Epidermal melanocyte (primary cell): ENCODE data around the gene EOLA2.
"Not testable (repeated sequence)": the region's sequence is repeated elsewhere in the genome, so short reads cannot be mapped to it uniquely, and the experiment has no call there.

Source experiments
- DNase-seq: peaks from one replicate; pipeline ENCODE4 v3.0.0; 2011; ENCODE audit warnings: low spot score; ENCODE audit not compliant: insufficient read length

EOLA2 gene

DNA sequence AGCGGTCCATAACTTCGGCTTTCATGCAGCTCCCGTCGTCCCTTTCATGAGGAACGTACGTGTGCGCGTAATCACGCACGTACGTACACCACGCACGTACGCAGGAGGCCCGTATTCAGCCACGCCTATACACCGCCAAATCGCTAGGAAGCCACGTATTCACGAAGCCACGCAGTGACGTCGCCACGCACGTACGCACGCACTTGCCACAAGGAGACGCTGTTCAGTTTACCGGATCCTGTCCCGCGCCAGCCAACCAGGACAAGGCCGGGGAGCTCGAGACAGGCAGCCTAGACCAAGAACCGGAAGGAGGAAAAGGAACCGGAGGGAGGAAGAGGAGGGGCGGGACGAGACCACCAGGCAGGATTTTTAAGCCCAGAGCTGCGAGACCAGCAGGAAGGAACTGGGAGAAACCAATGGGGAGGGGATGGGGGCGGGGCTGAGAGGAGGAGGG, at the start of gene EOLA2:
Gene EOLA2 (minus strand): TSS at position 65 of the 454 bp plus-strand sequence. CDS start 4,617 bp downstream, outside the sequence.
- peak; percentile 29 for DNase-seq

DNA sequence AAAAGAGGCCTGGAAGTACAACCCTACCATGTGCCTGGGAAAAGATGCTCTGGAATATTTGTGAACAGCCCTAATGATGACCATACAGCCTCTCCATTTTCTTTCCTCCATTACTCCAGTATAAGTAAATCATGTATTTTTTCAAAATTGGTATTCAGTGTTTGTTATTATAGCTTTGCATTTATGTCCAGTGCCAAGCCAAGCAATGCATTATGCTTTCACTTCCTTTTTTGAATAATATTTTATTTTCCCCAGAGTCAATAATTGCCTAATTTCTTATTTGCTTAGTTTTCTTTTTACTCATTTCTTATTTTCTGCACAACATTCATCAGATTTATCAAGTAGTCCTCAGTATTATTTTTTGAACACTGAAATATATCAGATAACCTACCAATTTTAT, 49.3 kb upstream of the EOLA2 start:
- DNase-seq: no peak

DNA sequence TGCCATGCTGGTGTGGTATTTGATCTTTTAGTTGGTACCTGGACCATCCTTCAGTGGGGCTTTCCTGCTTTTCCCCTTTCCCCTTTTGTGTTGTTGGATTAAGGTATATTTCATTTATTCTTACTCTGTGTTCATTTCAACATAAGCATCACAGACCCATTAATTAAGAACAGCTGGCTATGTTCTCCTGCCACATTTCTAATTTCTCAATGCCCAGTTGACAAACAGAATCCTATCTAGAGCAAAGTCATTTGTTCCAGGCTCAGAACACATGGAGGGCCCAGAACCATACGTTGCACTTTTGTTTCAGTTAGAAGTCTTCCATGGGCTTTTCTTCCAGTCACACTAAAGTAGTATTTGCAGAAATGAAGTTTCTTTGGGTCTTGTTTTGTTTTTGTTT, 46.1 kb upstream of the EOLA2 start:
- no peak for DNase-seq

DNA sequence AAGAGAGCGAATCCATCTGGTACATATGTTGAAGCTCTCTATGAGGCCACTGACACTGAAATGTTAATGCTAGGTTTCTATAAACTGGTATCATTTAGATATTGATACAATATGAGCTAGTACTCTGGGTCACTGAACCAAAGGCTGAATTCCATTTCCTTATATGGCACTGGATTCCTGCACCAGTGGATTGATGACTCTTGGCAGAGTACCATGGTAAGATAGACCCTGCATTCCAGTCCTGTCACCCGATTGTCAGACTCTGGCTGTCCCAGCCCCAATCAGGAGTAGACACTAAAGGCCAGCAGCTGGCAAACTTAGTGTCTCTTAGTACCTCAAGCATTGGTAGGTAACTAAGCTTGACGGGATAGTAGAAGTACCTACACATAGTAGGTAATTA, 44.0 kb upstream of the EOLA2 start:
- DNase-seq: no peak

DNA sequence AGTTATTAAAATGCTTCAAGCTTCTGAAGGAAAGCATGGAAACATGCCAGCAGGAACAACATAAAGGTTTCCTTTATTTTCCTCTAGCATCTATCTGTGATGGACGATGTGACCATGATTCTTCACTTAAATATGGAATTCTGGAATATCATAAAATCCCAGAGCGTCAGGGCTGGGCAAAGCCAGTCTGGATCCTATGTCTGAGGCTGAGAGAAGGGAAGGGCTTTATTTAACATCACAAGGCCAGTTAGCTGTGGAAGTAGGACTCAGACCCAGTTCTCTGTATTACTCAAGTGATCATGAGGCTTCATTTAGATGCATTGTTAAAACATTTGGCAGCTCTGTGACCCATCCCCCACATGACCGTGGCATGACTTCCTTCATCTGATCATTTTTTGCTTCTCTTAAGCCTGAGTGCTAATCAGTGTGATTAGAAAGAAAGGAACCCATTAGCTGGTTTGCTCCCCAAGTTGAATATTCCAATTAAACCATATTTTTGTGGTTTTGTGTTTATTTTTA, 40.9 kb upstream of the EOLA2 start:
- no peak for DNase-seq

DNA sequence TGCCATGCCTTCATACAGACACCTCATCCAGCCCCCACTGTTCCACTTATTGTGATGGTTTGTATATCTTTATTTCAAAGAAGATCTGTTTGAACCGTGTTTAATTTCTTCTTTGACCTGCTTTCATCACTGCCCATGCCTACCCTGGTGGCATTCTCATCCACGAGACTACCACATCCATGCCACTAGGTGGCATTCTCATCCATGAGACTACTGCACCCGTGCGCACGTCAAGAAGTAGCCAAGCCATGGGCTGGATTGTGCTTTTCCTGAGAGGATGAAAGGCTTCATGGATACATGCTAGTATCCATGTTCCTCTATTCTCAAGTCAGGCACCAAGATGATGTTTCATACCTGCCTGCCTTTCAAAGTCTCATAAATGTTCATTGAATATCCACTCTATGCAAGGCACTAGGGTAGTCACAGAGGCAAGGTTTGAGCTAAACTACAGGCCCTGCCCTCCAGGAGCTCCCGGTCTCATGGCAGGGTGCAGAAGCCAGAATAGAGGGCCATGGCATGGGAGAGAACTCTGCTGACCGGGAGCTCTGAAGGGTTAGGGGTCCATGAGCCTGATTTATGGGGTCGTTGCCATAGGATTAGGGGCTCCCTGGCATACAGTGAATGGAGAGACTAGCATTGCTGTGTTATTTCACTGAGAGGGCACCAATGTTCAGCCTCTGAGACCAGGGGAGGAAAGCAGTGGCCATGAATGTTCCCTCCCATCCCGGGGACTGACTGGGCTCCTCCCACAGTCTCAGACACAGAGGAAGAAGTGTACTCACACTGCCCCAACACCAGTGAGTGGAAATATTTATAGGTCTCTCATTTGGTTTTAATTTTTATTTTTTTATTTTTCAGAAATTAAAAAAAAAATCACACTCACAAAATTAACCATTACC, 24.8 kb upstream of the EOLA2 start:
- peak; percentile 17 for DNase-seq

DNA sequence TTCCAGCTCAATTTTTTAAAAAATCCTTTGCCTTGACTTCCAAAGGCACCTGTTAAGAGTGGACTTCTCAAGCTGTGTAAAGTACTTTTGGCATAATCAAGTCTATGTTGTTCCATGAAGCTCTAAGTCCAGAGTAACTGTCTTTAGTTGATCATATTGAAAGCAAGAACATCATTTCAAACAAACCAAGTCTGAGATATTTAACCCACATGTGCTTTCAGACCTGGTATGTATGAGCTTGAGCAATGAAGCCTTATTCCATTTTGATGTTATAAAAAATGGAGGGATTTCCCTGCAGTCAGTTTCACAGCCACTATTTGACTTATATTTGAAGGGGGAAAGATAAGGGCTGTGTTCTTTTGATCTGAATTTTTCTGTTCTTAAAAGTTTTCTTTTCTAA, 23.7 kb upstream of the EOLA2 start:
- no peak for DNase-seq

DNA sequence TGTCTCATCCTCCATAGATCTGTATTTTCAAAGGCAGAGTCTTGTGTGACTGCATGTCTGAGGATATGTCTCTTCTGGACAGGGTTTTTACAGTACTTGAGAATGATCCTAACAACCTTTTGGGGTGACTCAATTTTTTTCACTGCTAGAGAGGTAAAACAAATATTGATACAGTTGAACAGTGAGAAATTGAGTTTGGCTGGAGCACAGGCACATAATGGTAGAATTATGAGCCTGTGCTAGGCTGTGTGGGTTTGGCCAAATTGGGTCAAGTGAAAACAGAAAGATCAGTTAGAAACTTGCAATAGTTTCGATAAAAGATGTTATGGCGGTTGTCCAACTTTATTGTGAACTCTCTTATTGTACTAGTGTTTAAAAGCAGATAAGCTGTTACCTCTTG, 23.3 kb upstream of the EOLA2 start:
- DNase-seq: no peak

DNA sequence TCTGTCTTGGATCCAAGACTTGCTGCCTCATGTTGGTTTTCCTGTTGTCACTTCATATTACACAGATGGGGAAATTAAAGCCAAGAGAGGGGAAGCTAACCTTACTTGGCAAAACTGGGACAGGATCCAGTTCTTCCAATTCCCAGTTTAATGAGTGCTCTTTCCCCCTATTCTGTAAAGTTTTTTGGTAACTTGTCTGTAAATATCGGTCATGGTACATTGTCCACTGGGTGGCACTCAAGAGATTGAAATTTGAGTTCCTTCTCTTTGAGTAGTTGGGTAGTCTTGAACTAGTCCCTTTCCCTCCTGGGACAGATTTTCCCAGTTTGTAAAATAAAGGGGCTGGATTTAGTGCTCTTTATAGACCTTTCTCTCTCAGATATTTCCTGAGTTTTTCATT, 12.4 kb upstream of the EOLA2 start:
- no peak for DNase-seq

DNA sequence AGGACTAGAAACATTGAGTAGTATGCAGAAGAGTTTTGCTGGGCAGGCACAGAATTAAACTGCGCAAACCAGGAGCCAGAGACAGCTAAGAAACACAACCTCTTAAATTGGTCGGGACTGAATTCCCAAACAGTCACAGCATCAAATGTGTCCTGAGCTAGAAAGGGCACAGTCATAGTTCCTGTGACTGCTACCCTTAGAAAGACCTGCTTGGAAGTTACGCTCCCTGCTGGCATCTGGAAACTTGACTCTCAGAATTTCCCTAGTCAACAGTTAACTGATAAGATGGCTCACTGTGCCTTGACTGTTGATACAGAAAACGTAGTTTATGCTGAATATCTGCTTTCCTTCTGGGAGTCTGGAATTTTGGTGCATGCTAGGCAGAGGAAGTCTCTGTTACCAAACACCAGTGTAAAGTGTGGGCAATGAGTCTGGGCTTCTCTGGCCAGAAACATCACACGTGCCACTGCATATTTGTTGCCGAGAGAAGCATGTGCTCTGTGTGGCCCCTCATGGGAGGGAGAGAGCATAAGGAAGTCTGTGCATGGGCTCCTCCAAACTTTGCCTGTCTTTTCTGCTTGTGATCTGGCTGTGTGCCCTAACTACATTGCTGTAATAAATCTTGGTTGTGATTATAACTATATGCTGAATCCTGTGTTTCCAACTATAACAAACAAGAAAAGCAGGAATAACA, 11.6 kb upstream of the EOLA2 start:
- DNase-seq: no peak

DNA sequence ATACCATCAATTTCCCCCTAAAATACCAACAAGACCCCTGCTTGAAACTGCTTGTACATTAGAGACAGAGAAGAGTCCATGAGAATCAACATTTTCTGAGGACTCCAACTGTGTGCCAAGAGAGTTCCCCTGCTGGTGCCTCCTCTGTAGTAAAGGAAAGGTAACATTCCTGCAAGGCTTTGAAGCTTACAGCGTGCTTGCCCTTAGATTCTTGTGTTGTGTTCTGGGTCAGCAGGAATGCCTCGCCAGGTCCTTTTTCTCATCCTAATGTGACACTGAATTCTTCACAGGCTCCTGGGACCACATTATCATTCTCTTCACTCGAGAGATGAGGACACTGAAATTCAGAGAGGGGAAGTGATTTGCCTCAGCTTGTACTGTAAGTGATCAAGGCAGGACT, 9.7 kb upstream of the EOLA2 start:
- DNase-seq: no peak

DNA sequence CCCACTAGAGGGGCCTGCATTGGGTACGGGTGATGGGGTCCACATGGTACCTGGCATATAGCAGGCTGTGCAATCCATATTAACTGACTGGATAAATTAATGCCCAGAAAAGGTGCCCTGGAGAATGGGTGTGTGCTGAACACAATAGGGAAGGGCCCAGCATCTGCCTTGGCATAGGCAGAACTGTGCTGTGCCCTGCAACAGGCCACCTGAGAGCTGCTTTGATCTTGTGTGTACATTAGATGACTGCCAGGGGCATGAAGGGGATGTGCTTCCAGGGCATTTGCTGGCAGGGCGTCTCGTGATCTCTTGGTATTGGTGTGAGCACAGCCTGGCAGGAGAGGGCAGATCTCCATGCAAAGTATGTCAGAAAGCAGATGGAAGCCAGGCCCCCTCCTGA, 8.6 kb upstream of the EOLA2 start:
- not testable (repeated sequence) for DNase-seq

DNA sequence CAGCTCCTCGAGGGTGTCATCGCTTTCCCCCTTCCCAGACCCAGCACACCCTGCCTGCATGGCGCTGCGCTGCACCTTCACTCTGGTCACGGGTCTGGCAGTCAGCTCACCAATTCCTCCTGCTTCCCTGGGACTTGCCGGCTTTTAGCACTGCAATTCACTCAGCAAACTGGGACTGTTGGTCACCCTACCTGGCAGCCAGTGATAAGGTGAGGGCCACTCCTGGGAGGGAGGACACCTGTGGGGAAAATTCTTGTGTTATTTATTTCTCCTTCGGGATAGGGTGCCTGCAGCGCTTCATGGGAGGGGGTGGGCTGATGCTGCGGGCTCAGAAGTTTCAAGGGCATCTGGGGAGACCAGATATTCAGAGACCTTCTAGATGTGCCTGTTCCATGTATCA, 7.5 kb upstream of the EOLA2 start:
- DNase-seq: not testable (repeated sequence)

DNA sequence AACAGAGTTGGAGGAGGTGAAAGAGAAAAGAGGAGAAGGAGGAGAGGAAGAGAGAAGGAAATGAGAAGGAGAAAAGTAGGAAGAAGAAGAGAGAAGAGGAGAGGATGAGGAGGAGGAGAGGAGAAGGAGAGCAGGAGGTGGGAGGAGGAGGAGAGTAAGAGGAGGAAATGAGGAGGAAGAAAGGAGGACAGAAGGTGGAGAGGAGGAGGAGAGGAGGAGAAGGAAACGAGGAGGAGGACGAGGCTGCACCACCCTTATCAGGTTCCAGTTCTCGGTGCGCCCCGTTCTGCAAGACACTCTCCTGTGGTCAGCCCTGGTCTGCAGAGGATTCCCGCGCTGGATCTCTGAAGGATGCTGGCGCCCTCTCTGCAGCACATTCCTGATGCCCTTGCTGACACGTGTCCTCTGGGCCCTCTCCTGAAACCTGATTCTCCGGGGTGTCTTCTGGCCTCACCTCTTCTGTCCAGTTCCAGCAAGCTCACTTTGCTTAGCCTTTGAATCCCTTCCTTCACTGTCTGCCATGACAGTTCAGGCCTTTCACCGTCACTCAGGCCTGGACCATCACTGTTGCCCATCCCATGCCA, 6.9 kb upstream of the EOLA2 start:
- not testable (repeated sequence) for DNase-seq

DNA sequence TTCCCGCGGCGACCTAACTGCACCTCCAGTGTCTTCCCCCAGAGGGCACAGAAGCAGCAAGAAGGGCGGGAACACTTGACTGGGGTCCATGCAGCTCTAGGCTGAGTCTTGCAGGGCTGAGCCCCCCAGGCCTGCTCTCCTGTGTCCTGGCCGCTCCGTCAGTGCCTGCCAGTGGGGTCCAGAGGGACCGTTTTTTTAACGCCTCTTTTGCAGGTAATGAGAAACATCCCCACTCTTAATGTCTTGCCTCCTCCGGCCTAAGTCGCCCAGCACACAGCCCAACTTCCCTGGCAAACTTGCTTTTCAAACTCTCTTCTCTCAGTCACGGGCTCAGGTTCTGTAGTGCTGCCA, 2.4 kb upstream of the EOLA2 start:
- not testable (repeated sequence) for DNase-seq

DNA sequence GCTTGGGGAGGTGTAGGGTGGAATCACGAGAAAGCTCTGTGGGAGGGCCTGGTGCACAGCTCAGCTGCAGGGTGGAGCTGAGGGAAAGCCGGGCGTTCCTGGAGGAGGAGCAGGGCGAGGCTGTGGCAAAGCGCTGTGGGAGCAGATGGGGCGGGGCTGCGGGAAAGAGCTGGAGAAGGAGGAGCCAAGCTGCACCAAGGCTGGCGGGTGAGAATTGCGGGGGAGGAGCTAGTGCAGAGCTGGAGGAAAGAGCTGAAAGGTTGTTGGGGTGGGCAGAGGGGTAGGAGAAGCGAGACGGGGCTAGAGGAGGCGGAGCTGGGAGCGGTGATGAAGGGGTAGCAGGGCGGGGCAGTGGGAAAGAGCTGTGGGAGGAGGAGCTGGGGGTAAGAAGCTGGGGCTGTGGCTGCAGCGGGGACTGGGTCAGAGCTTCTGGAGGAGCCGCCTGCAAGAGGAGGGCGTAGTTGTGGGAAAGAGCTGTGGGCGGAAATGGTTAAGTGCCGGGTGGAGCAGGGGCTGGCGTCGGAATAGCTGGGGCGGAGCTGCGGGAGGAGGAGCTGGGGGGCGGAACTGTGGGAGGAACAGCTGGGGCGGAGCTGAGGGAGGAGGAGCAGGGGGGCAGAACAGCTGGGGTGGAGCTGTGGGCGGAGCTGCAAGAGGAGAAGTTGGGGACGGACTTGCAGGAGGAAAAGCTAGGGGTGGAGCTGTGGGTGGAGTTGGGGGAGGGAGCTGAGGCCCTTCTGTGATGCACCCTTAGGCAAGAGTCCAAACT, 1.8 kb upstream of the EOLA2 start:
- peak; percentile 37 for DNase-seq

DNA sequence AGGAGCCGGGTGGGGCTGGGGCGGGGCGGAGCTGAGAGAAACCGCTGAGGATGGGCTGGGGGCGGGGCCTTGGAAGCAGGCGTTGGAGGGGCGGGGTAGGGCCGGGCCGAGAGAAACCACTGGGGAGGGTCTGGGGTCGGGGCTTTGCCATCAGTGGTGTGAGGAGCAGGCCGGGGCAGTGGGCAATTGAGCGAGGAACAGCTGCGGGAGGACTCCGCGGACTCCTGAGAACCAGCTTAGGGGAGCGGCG, 1.3 kb upstream of the EOLA2 start:
- no peak for DNase-seq

DNA sequence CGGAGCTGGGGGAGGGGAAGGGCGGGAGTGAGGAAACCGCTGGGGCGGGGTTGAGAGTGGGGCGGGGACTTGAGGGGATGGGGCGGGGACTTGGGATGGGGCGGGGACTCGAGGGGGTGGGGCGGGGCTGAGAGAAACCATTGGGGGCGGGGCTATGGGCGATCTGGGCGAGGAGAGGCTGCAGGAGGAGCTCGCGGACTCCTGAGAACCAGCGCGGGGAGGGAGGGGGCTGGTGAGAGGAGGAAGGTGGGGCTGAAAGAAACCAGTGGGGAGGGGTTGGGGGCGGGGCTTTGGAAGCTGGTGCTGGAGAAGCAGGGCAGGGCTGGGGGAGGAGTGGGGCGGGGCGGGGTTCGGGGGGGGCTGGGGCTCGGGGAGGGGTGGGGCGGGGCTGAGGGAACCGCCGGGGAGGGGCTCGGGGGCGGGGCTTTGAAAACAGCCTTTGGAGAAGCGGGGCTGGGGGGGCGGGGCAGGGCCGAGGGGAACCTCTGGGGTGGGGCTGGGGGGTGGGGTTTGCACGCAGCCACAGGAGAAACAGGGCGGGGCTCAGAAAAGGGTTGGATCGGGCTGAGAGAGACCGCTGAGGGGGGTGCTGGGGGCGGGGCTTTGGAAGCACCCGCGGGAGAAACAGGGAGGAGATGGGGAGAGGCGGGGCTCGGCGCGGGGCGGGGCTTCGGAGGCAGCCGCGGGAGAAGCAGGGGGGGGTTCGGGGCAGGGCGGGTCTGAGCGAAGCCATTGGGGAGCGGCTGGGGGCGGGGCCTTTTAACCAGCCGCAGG, 777 bp upstream of the EOLA2 start:
- DNase-seq: peak; percentile 22

DNA sequence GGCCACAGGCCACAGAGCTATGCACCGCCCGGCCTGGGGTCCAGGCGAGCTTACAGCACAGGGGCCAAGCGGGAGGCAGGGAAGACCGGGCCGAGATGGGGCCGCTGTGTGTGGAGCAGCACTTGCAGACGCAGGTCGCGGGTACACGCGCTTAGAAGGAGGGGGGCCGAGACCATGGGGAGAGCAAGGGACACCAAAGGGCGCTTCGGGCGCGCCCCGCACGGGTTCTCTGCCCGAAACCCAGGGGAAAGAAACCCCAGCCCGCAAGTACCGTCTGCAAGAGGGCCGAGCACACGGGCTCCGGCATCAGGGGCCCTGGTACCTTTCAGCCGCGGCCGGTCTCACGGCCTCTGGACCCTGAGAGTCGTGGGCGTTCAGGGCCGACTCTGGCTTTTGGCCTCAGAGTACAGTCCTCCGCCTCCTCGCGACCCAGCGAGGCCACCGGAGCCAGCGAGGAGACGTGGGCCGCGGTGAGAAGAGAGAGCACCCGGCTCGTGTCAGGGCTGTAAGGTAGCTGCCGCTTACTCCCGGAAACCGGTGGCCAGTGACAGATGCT, 342 bp downstream of the EOLA2 start:
- DNase-seq: no peak

DNA sequence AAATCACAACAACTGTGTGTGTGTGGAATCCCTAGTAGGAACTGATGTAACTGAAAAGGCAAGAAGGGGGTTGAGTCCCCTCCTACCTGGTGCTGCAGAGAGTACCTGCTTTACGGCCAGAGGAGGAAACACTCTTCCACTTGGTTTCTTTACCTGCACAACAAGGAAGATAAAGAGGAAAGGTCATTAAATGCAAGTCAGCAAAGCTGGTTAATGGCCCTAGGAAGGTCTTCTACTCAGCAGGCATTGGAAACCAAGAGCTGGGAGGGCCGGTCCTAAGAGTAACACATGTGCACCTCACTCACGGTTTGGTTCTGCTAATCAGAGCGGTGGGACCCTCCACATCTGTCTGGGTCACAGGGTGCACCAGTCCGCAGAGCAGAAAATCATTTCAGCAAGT, 963 bp downstream of the EOLA2 start:
- not testable (repeated sequence) for DNase-seq

DNA sequence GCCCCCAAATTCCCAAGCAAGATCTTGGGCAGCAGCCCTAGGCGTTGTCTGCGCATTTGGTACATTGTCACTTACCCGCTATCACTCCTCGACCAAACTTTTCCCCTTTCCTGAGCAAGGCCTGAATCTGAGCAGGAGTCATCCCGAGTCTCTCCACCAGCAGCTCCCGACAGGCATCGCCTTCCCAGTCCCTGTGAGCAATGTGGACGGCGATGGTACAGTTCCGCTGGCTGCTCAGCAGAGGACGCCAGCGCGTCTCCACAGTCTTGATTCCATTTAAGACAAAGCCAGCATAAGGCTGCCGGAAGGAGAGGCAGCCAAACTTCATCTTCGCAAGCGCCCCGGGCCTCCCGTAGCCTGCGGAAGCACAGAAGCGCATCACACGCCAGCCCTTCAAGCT, 4.7 kb downstream of the EOLA2 start:
- not testable (repeated sequence) for DNase-seq
